ENCODE data around the gene MLST8.

MLST8 gene

GRCh38 chr16:2173916-2174315, 31.3 kb upstream of the MLST8 start:
- DNase-seq, result no peak

- DNase-seq, result no peak
Observed at GRCh38 chr16:2174396-2175131, 30.7 kb upstream of the MLST8 start.

GRCh38 chr16:2175454-2175853, 29.8 kb upstream of the MLST8 start:
- no peak for DNase-seq

- no peak for DNase-seq
Observed at GRCh38 chr16:2176047-2176446, 29.2 kb upstream of the MLST8 start.

- DNase-seq, result no peak
Observed at GRCh38 chr16:2177101-2177500, 28.2 kb upstream of the MLST8 start.

GRCh38 chr16:2177561-2177960, 27.7 kb upstream of the MLST8 start:
- DNase-seq, result no peak

- no peak for DNase-seq
Observed at GRCh38 chr16:2178321-2179106, 26.7 kb upstream of the MLST8 start.

GRCh38 chr16:2179107-2179501, 26.1 kb upstream of the MLST8 start:
- DNase-seq, result no peak

GRCh38 chr16:2179576-2179975, 25.7 kb upstream of the MLST8 start:
- DNase-seq, result no peak

GRCh38 chr16:2180461-2180860, 24.8 kb upstream of the MLST8 start:
- DNase-seq, result no peak

GRCh38 chr16:2180962-2181923, 24.0 kb upstream of the MLST8 start:
- DNase-seq, result no peak

GRCh38 chr16:2181952-2182351, 23.3 kb upstream of the MLST8 start:
- DNase-seq, result no peak

GRCh38 chr16:2183671-2184070, 21.6 kb upstream of the MLST8 start:
- no peak for DNase-seq

GRCh38 chr16:2184346-2184745, 20.9 kb upstream of the MLST8 start:
- DNase-seq, result no peak

- DNase-seq, result no peak
Observed at GRCh38 chr16:2184962-2185361, 20.3 kb upstream of the MLST8 start.

- DNase-seq, result no peak
Observed at GRCh38 chr16:2186064-2186463, 19.2 kb upstream of the MLST8 start.

- DNase-seq, result no peak
Observed at GRCh38 chr16:2186505-2186904, 18.7 kb upstream of the MLST8 start.

GRCh38 chr16:2187212-2187611, 18.0 kb upstream of the MLST8 start:
- DNase-seq, result no peak

- no peak for DNase-seq
Observed at GRCh38 chr16:2188395-2188794, 16.9 kb upstream of the MLST8 start.

GRCh38 chr16:2189252-2189893, 15.9 kb upstream of the MLST8 start:
- no peak for DNase-seq

- no peak for DNase-seq
Observed at GRCh38 chr16:2190002-2190658, 15.1 kb upstream of the MLST8 start.

All from NCI-H1436 (cell line).